Measurements from ENCODE around the gene IFNK.

DNA sequence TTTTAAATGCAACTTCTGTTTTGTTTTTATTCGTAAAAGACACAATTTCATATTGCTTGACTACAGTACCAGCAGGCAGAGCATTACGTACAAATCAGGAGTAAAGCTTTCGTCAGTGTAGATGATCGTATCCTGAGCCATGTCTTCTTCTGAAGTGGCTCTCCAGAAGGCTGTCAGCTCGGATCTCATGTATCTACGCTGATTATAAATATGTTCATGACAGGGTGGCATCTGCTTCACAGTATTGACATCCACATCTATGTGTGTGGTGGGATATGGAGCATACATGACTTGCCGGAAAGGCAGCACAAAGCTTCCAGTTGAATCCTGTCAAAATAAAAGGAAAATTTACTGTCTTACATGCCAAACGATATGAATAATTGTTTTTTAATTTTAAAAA lies 32.4 kb downstream of the IFNK start:
- TF ChIP-seq, protein P1, sequence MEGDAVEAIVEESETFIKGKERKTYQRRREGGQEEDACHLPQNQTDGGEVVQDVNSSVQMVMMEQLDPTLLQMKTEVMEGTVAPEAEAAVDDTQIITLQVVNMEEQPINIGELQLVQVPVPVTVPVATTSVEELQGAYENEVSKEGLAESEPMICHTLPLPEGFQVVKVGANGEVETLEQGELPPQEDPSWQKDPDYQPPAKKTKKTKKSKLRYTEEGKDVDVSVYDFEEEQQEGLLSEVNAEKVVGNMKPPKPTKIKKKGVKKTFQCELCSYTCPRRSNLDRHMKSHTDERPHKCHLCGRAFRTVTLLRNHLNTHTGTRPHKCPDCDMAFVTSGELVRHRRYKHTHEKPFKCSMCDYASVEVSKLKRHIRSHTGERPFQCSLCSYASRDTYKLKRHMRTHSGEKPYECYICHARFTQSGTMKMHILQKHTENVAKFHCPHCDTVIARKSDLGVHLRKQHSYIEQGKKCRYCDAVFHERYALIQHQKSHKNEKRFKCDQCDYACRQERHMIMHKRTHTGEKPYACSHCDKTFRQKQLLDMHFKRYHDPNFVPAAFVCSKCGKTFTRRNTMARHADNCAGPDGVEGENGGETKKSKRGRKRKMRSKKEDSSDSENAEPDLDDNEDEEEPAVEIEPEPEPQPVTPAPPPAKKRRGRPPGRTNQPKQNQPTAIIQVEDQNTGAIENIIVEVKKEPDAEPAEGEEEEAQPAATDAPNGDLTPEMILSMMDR (conservative IDR thresholded peaks at IDR 0.05; ENCODE audit: low read depth, low read length), result no peak
- TF ChIP-seq EZH2 (IDR thresholded peaks at IDR 0.05; ENCODE audit: borderline replicate concordance, low read depth, low read length, poor library complexity, severe bottlenecking), result no peak

Measured in A673 (cell line).